Heart right ventricle (tissue), 16 donors: Measurements from ENCODE around the gene PTPRN2. TPM values are rescaled to one million over a fixed set of nuclear protein-coding genes. Genes with fewer than 3 reads are reported as not detected.

Experiments
- ATAC-seq, 8 donors: fragments of 200-7000 bp; cut with Tn5 transposase; one replicate each; pipeline ENCODE4 v1.9.1; 2020; ENCODE audit warnings: mild to moderate bottlenecking in 8 of 8, moderate library complexity in 8 of 8, moderate number of reproducible peaks in 1 of 8
- DNase-seq, 2 donors: peaks; one replicate each; pipeline ENCODE4 v3.0.0-alpha.2; 2020
- H3K27ac ChIP-seq, 10 donors: fragments of 200-600 bp; sonication (generic) in 2 of 10; one replicate each; pipeline versions ENCODE4 v1.5.0 to v1.8.0; 2020 to 2022; ENCODE audit warnings: mild to moderate bottlenecking in 3 of 10
- H3K27me3 ChIP-seq, 7 donors: fragments of 200-600 bp; one replicate each; pipeline ENCODE4 v1.8.0; 2021 to 2022; ENCODE audit warnings: mild to moderate bottlenecking in 2 of 7
- H3K36me3 ChIP-seq, 9 donors: fragments of 200-600 bp; sonication (generic) in 1 of 9; one replicate each; pipeline versions ENCODE4 v1.5.0 to v1.8.0; 2020 to 2022; ENCODE audit warnings: mild to moderate bottlenecking in 2 of 9
- H3K4me1 ChIP-seq, 9 donors: fragments of 200-600 bp; sonication (generic) in 1 of 9; one replicate each; pipeline versions ENCODE4 v1.5.0 to v1.8.0; 2020 to 2022; ENCODE audit warnings: mild to moderate bottlenecking in 4 of 9
- H3K4me3 ChIP-seq, 10 donors: fragments of 200-600 bp; sonication (generic) in 2 of 10; one replicate each; pipeline versions ENCODE4 v1.5.0 to v1.8.0; 2020 to 2022; ENCODE audit warnings: mild to moderate bottlenecking in 7 of 10, moderate library complexity in 2 of 10
- H3K9me3 ChIP-seq, 11 donors: fragments of 200-600 bp in 10 of 11; sonication (generic) in 2 of 11; one replicate each; pipeline versions ENCODE4 v1.5.0 to v1.8.0; 2013 to 2022; ENCODE audit warnings: mild to moderate bottlenecking in 2 of 11, control low read depth in 1 of 11, moderate library complexity in 1 of 11
- CTCF ChIP-seq, 9 donors: fragments of 200-600 bp; sonication (generic) in 2 of 9; IDR thresholded peaks; one replicate each; pipeline versions ENCODE4 v1.5.0 to v1.8.0; 2021 to 2022; ENCODE audit warnings: antibody characterized with exemption in 9 of 9, mild to moderate bottlenecking in 5 of 9, moderate library complexity in 1 of 9
- WGBS, 2 donors: extraction: QIAGEN DNeasy Blood & Tissue Kit; methylation state at CpG; one replicate each; pipeline ENCODE4 v1.1.7; 2013; ENCODE audit warnings: inconsistent platforms in 1 of 2; 5-methylcytosine and 5-hydroxymethylcytosine counted together
- intact Hi-C, 10 donors: fragments of 100-400 bp; cut with DNase I; formaldehyde crosslinking; loops; one replicate each; pipeline versions ENCODE4 v1.11.1 to v1.14.2; 2022
- polyA plus RNA-seq, 2 donors: library from polyadenylated mRNA; stranded (reverse); fragments of 200-250 nt; gene quantifications; one replicate each; pipeline ENCODE4 v1.2.3, GENCODE V29; 2013
- total RNA-seq, 10 donors: library from RNA; stranded (reverse); fragmentation: NEBNext Ultra II Directional in 3 of 10; extraction: Animal tissue kit (Norgen Biotek cat#: 25700) in 3 of 10; gene quantifications; one replicate each; pipeline versions ENCODE4 v1.2.1 to v1.2.4, GENCODE V29; 2021 to 2023
- donor health status: Arrhythmogenic right ventricular cardiomyopathy.
- donor health status: ischemic (EF 13 %, LVEDD 7.1; RV severe dilation, severe dysfunction).
- donor health status: healthy with polysubstance abuse.
- donor health status: DM: no; HTN: yes; CAD: no.
- donor health status: DM: no; HTN: no; CAD: no.
- donor health status: ischemic (EF 25% LVEDD 6.9; RV normal size, moderate dysfunction).
- donor health status: ischemic (EF 25% LVEDD 5.7; RV mildly dilated, moderate dysfunction).
- donor health status: healthy.
- donor health status: DM: yes; HTN: yes; CAD: no.
- donor health status: Ischemic cardiomyopathy.
- donor health status: ischemic (EF 35%, LVEDD 5.7; RV mildly dilated, moderate dysfunction).
- donor health status: nonischemic (EF 11% LVEDD 7.7; RV severe dilation, severe dysfunction).
- donor health status: DM: yes; HTN: yes; CAD: no.
- donor health status: PGD.
- donor health status: ischemic (EF 29% LVEDD 5.4; RV normal size, mild dysfunction).
- donor health status: nonischemic (EF 23%, LVEDD 6.1; RV moderate dilation, normal function).

The PTPRN2 gene
- total and polyA plus RNA-seq, 12 donors: 0.82 to 1.8 (median 1.3) TPM

DNA sequence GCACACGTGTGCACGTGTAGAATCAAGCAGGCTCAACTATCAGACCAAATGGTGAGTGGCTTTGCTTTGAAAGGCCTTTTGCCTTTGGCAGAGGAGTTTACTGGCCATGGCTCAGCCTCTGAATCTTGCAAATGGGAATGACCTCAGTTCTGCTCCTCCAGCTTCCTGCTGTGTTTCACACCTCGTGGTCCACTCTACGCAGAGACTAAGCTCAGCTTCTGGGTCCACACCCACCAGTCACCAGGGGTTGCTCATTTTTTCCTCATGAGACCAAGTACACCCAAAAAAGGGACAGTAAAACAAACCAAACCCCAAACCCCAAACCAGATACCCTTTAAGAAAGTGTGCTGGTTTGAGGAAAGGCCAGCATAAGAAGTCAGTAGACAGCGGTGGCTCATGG is 1014.4 kb downstream of the PTPRN2 start:
- ATAC-seq: no peak
- DNase-seq: no peak
- no peak overlapping the region for H3K4me3 ChIP-seq
- intact Hi-C loops: no loop called here
- H3K9me3 ChIP-seq: no peaks in the 10 kb centered on the region
- WGBS, 2 donors: 84 to 90% methylated on average over 5 of the region's 5 CpGs
- H3K4me1 ChIP-seq: peaks cover 0 to 13% (median 10%) of the 10 kb centered on the region in 9 donors
- TF ChIP-seq CTCF (IDR thresholded peaks at IDR 0.05): no peak
- H3K27me3 ChIP-seq: peaks cover 0 to 21% (median 4%) of the 10 kb centered on the region in 7 donors
- H3K27ac ChIP-seq: no peak overlapping the region
- no peaks in the 10 kb centered on the region for H3K36me3 ChIP-seq

- no peak for ATAC-seq
- Histone ChIP-seq H3K27me3 (peaks cover 0 to 20% (median 4%) of the 10 kb centered on the region in 7 donors), H3K27ac (no peak overlapping the region), H3K4me1 (peaks cover 0 to 19% (median 13%) of the 10 kb centered on the region in 9 donors), H3K4me3 (no peak overlapping the region), H3K36me3 (no peaks in the 10 kb centered on the region), H3K9me3 (no peaks in the 10 kb centered on the region)
- 76 to 77% methylated on average over 14 of the region's 14 CpGs for WGBS, 2 donors
- TF ChIP-seq CTCF (IDR thresholded peaks at IDR 0.05): no peak
- intact Hi-C loops: no loop called here
- no peak for DNase-seq
These were observed 1015.0 kb downstream of the PTPRN2 start for GRCh38 chr7:157572622-157573021.

GRCh38 chr7:157570531-157571200 is 1017.0 kb downstream of the PTPRN2 start:
- no peak overlapping the region for H3K4me3 ChIP-seq
- ATAC-seq (no peak), DNase-seq (no peak)
- no peak for TF ChIP-seq CTCF (IDR thresholded peaks at IDR 0.05)
- H3K27me3 ChIP-seq: peaks cover 0 to 9% (median 4%) of the 10 kb centered on the region in 7 donors
- peaks cover 0 to 22% (median 13%) of the 10 kb centered on the region in 9 donors for H3K4me1 ChIP-seq
- no peak overlapping the region for H3K27ac ChIP-seq
- H3K36me3 ChIP-seq: no peaks in the 10 kb centered on the region
- 95% methylated on average over 24 of the region's 24 CpGs for WGBS, 2 donors
- intact Hi-C loops: no loop called here
- no peaks in the 10 kb centered on the region for H3K9me3 ChIP-seq

GRCh38 chr7:157569967-157570366 is 1017.7 kb downstream of the PTPRN2 start:
- WGBS, 2 donors: 93% methylated on average over 8 of the region's 8 CpGs
- H3K9me3 ChIP-seq: no peaks in the 10 kb centered on the region
- H3K27me3 ChIP-seq: peaks cover 0 to 6% (median 4%) of the 10 kb centered on the region in 7 donors
- no peaks in the 10 kb centered on the region for H3K36me3 ChIP-seq
- peaks cover 0 to 22% (median 13%) of the 10 kb centered on the region in 9 donors for H3K4me1 ChIP-seq
- no peak for DNase-seq
- TF ChIP-seq CTCF (IDR thresholded peaks at IDR 0.05): no peak
- no peak overlapping the region for H3K27ac ChIP-seq
- no peak overlapping the region for H3K4me3 ChIP-seq
- intact Hi-C loops: no loop called here
- no peak for ATAC-seq
